Skin epidermis (tissue), 12 donors: Measurements from ENCODE around the gene P2RY13.

Experiments
- H3K27ac ChIP-seq, 21 experiments: fragments of 200-600 bp; sonication (generic) in 11 of 21; one replicate each; pipeline ENCODE4 v1.5.0; 2020; ENCODE audit warnings: mild to moderate bottlenecking in 3 of 21, inconsistent platforms in 2 of 21, moderate library complexity in 2 of 21
- H3K4me3 ChIP-seq, 7 experiments: fragments of 200-600 bp; sonication (generic) in 2 of 7; one replicate each; pipeline ENCODE4 v1.5.0; 2020; ENCODE audit warnings: inconsistent platforms in 2 of 7, mild to moderate bottlenecking in 2 of 7, moderate library complexity in 1 of 7

Gene P2RY13

DNA sequence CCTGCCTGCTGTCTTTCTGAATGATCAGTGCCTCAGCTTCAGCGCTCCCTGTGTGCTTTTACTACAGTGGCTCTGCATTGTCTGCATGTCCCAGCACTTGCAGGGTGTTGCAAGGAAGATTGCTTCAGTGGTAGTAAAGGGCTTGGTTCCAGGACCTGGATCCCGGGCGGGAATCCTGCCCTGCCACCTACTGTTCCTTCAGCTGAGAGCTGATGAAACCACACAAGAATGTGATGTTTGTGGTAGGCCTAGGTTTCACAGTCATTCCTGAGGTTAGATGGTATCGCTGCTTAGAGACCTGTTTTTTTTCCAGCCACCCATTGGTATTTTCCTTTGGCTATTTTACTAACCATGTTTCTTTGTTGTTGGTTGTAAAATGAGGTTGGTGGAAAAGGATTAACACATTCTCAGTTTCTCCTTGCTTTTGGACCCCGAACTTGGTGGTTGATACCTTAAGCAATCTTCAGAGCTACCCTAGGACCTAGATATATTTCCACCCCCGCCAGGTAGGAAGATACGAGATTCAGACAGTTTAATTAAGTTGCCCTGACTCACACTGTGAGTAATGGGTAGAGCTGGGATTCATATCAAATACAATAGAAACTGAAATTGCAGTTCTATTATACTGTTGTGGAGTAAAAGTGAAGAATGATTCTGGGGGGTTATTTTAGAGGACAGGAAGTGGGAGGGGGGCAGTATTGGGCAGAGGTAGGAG lies 24.1 kb downstream of the P2RY13 start:
- no peak overlapping the region for H3K4me3 ChIP-seq
- peak overlapping the region in 18 of 21 experiments; percentile 10 to 79 (median 42) for H3K27ac ChIP-seq

GRCh38 chr3:151303751-151304150 lies 25.6 kb downstream of the P2RY13 start:
- H3K4me3 ChIP-seq, result no peak overlapping the region
- peak overlapping the region in 7 of 21 experiments; percentile 14 to 79 (median 39) for H3K27ac ChIP-seq

DNA sequence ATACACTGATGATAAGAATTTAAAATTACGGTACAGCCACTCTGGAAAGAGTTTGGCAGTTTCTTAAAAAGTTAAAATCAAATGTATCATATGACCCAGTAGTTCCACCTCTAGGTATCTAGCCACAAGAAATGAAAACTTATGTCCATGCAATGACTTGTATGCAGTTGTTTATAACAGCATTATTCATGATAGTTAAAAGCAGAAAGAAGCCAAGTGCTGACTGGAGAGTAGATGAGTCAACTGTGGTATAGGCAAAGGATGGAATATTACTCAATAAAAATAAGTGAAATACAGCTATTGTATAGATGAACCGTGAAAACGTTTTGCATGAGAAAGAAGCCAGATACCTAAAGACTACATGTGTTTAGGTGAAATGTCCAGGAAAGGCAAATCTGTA lies 27.6 kb downstream of the P2RY13 start:
- Histone ChIP-seq H3K27ac (no peak overlapping the region), H3K4me3 (no peak overlapping the region)

DNA sequence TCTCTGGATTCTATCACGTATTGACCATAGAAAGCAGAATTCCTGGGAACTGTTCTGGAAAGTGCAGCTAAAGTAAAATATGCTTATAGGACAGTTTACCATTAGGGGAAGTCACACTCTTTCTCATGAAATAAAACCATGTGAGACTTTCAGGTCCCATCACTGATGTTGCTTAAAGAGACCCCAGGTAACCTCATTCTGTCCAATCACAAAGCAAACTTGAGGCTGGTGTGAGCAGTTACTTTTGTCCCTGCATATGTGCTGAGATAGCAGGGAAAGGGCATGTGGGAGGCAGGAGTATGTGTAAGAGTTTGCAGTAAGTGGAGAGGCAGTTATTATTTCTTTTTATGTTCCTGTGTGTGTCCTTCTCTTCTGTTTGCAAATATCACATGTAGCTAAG lies 28.8 kb downstream of the P2RY13 start:
- no peak overlapping the region for H3K27ac ChIP-seq
- no peak overlapping the region for H3K4me3 ChIP-seq

- H3K27ac ChIP-seq, result no peak overlapping the region
- H3K4me3 ChIP-seq, result no peak overlapping the region
Measured at GRCh38 chr3:151299006-151299405, 30.3 kb downstream of the P2RY13 start.

DNA sequence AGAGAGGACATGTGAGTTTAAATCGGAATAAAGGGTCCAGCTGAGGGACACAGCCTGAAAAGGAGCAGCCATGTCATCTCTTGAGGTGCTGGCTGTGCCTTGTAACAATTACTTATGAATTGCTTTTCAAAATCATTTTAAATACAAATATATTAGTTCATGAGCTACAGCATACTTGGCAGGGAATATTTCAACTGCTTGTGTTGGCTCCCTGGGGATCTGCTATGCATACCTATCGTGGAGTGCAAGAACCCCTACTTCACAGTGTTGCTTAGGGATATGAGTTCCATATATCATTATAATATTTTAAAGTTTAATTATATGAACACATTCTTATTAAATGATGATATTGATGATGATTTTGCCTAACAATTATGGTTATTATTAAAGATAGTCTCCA lies 31.9 kb downstream of the P2RY13 start:
- H3K27ac ChIP-seq, result no peak overlapping the region
- H3K4me3 ChIP-seq, result no peak overlapping the region

DNA sequence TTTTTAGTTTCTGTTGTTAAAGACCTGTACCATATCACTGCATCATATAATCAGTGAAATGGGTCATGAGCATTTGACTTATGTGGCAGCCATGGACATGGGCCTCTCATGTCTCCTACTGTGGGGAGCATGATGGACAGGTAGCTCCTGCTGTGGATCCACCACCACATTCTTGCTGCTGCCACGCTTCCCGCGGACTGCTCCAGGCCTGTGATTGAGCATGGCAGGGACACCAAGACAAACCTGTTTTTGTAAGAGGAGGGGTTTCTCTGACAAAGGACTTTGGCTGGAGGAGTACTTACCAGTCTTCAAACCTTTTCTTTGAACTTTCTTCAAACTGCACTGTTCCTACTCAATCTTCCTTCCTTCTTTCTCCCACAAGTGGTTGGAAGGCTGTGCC lies 33.1 kb downstream of the P2RY13 start:
- H3K27ac ChIP-seq, result no peak overlapping the region
- H3K4me3 ChIP-seq, result no peak overlapping the region

DNA sequence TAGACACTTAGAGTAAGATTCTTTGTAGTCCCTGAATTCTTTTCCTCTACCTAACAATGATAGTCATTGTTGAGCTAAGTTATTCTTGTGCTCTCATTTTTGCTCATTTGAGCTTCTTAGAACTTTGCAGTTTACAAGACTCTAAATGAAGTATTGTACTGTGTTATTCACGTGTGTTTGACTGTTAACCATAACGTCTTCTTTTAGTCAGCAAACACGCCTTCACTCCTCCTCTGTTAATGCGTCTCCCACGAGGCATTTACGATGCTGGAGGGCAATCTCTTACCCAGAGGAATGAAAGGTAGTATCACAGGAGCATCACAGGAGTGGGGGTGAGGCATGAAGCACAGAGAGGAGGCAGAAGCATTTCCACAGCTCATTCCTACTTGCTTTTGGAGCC lies 36.2 kb downstream of the P2RY13 start:
- Histone ChIP-seq H3K27ac (no peak overlapping the region), H3K4me3 (no peak overlapping the region)

GRCh38 chr3:151290673-151291072 lies 38.7 kb downstream of the P2RY13 start:
- H3K27ac ChIP-seq, result no peak overlapping the region

DNA sequence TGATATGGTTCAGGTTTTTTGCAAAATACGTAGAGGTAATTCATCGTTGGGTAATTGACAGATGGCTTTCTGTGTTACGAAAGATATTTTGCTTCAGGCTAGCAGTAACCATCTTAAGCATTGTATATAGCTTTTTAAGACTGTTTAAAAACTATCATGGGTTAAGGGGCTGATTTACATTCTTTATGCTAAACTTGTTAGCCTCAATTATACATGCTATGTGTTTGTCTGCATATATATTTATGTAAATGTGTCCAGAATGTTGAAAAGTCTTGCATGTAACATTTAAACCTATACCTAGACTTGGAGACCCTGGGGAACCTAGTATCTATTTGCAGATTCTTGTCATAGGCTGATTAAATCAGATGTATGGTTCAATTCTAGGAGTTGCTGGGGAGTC lies 39.9 kb downstream of the P2RY13 start:
- H3K27ac ChIP-seq, result no peak overlapping the region
- H3K4me3 ChIP-seq, result no peak overlapping the region

More at GRCh38 chr3:151290673-151291072, 38.7 kb downstream of the P2RY13 start:
- H3K4me3 ChIP-seq, result no peak overlapping the region

- Histone ChIP-seq H3K27ac (no peak overlapping the region), H3K4me3 (no peak overlapping the region)
Measured at GRCh38 chr3:151285940-151286339, 43.4 kb downstream of the P2RY13 start.

- H3K27ac ChIP-seq, result peak overlapping the region in 2 of 21 experiments; percentile 11 to 19
Measured at GRCh38 chr3:151283907-151284461, 45.4 kb downstream of the P2RY13 start.

GRCh38 chr3:151283387-151283786 lies 46.0 kb downstream of the P2RY13 start:
- Histone ChIP-seq H3K27ac (peak overlapping the region in 1 of 21 experiments; percentile 11), H3K4me3 (no peak overlapping the region)

More at GRCh38 chr3:151283907-151284461, 45.4 kb downstream of the P2RY13 start:
- H3K4me3 ChIP-seq, result no peak overlapping the region

GRCh38 chr3:151282921-151283320 lies 46.4 kb downstream of the P2RY13 start:
- no peak overlapping the region for H3K4me3 ChIP-seq
- H3K27ac ChIP-seq, result no peak overlapping the region

DNA sequence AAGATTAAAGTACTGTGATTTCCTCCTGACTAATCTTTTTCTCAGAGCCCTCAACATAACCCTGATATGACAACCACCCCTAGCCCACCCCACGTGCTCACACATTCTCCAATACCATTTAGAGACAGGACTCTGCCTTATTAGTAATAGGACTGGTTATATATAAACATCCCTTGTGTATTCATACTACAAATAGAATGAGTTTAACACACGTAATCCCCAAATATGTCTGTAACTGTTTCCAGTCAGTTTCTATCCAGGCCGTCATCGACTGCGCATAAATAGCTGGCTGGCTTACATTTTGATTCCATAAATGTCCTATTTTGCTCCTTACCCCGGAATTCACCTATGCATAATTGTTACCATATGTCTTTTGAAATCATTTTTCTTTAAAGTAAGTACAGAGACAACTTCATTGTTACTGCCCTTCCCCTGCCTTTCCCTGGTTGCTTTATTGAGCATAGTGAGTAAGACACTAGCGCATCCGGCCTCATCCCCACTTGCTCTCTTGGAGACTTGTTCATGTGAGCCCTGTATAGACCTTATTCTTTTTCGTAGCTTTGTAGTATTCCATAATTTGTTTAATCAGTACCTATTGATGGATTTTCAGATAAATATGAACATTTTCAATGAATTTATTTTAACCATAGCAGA lies 47.6 kb downstream of the P2RY13 start:
- Histone ChIP-seq H3K4me3 (no peak overlapping the region), H3K27ac (no peak overlapping the region)

GRCh38 chr3:151278230-151278629 lies 51.1 kb downstream of the P2RY13 start, which contains the start of gene P2RY14:
Gene P2RY14, minus strand, starts transcription at chr3:151278542. Its CDS starts 64,226 bp downstream, at chr3:151214316.
- Histone ChIP-seq H3K4me3 (peak within 1 kb of the TSS in 1 of 7 experiments; percentile 13), H3K27ac (peak within 1 kb of the TSS in 8 of 21 experiments; percentile 1 to 76 (median 35))

DNA sequence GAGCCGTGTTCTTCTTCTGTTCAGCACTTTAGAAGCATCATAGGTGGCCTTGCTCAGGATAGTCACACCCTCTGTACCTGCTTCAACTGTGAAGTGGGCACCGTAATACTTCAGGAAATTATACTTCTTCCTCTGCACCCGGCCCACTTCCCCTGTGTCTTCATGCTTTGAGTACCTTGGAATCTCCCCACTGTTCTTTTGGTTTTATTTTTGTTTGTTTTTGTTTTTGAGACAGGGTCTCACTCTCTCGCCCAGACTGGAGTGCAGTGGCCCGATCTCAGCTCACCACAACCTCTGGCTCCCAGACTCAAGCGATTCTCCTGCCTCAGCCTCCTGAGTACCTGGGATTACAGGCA lies 52.7 kb downstream of the P2RY13 start:
- peak overlapping the region in 7 of 21 experiments; percentile 28 to 76 (median 45) for H3K27ac ChIP-seq

More for the DNA sequence above, 52.7 kb downstream of the P2RY13 start:
- H3K4me3 ChIP-seq, result peak overlapping the region in 2 of 7 experiments; percentile 8 to 10
